ENCODE measurements around the gene WDR45. TPM values are rescaled to one million over a fixed set of nuclear protein-coding genes. Genes with fewer than 3 reads are reported as not detected.
A peak's percentile ranks its signal among the peaks of the same experiment; 100 is the strongest.

The WDR45 gene
- total RNA-seq, 4 donors from 2014 or later, result 68.1 to 77.9 (median 72.7) TPM

DNA sequence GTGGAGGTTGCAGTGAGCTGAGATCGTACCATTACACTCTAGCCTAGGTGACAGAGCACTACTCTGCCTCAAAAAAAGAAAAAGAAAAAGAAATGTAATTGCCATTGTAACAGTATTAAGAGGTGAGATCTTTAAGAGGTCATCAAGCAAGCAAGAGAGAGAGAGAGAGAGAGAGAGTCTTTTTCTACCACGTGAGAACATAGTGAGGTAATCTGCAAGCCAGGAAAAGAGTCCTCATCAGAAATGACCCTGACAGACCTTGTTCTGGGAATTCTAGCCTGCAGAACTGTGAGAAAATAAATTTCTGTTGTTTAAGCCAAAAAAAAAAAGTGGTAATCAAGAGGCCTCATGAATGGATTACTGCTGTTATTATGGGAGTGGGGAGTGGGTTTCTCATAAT lies 29.0 kb upstream of the WDR45 start:
- H3K4me1 ChIP-seq, result no peaks in the 10 kb centered on the region
- 71% methylated on average over 2 of the region's 2 CpGs for WGBS
- H3K9me3 ChIP-seq, result no peaks in the 10 kb centered on the region
- no peak overlapping the region for H3K4me3 ChIP-seq
- H3K27ac ChIP-seq (replicated peaks in 1 of 4), result no peak overlapping the region
- intact Hi-C loops (cut with DNase I), result no loop called here
- TF ChIP-seq, protein P1, sequence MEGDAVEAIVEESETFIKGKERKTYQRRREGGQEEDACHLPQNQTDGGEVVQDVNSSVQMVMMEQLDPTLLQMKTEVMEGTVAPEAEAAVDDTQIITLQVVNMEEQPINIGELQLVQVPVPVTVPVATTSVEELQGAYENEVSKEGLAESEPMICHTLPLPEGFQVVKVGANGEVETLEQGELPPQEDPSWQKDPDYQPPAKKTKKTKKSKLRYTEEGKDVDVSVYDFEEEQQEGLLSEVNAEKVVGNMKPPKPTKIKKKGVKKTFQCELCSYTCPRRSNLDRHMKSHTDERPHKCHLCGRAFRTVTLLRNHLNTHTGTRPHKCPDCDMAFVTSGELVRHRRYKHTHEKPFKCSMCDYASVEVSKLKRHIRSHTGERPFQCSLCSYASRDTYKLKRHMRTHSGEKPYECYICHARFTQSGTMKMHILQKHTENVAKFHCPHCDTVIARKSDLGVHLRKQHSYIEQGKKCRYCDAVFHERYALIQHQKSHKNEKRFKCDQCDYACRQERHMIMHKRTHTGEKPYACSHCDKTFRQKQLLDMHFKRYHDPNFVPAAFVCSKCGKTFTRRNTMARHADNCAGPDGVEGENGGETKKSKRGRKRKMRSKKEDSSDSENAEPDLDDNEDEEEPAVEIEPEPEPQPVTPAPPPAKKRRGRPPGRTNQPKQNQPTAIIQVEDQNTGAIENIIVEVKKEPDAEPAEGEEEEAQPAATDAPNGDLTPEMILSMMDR (IDR thresholded peaks at IDR 0.05), result no peak
- no peak for TF ChIP-seq EP300 (IDR thresholded peaks at IDR 0.05)
- TF ChIP-seq POLR2A (IDR thresholded peaks at IDR 0.05; ENCODE audit: low read depth), result no peak
- no peak for TF ChIP-seq POLR2AphosphoS5 (IDR thresholded peaks at IDR 0.05)
- H3K27me3 ChIP-seq, result no peaks in the 10 kb centered on the region
- peaks cover 6 to 32% (median 24%) of the 10 kb centered on the region in 4 donors for H3K36me3 ChIP-seq
- no peak for DNase-seq (ENCODE audit: extremely low spot score)

DNA sequence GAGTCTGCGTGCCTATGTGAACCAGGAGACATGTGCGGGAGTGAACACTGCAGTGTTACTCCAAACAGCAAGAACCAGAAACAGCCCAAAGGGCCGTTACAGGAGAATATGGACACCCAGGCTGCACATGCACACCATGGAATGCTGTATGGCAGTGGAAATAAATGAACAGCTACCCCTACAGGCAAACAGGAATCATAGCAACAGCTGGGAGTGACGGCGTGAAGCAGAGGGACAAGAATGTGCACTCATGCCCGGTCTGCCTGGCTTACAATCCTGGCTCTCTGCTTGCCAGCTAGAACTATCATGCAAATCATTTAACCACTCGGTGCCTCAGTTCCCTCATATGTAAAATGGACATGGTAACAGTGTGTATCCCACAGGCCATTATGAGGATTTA lies 27.2 kb upstream of the WDR45 start:
- H3K9me3 ChIP-seq, result no peaks in the 10 kb centered on the region
- H3K4me3 ChIP-seq, result no peak overlapping the region
- 54% methylated on average over 5 of the region's 7 CpGs for WGBS
- no peaks in the 10 kb centered on the region for H3K4me1 ChIP-seq
- no peak for DNase-seq (ENCODE audit: extremely low spot score)
- intact Hi-C loops (cut with DNase I), result no loop called here
- H3K36me3 ChIP-seq, result peaks cover 0 to 15% (median 7%) of the 10 kb centered on the region in 4 donors
- no peaks in the 10 kb centered on the region for H3K27me3 ChIP-seq
- TF ChIP-seq, protein P1 (IDR thresholded peaks at IDR 0.05), result peak; percentile 29 to 45 (median 37)
- no peak for TF ChIP-seq POLR2A (IDR thresholded peaks at IDR 0.05; ENCODE audit: low read depth)
- H3K27ac ChIP-seq (replicated peaks in 1 of 4), result no peak overlapping the region

DNA sequence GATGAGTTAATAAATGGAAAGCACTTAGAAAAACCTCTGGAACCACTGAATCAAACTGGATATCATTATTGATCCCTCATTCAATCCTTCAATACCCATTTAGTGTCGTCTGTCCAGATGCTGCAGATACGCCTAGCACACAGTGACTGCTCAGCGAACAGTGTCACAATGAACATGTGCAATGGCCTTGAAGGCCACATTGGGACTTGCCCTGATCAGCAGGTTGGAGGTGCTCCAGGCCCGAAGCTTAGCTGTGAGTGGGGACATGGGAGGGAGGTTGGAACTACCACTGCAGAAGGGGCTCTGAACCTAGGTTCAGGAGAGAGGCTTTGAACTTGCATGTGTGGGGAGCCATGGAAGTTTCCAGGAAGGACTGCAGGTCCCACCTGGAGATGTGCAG lies 26.6 kb upstream of the WDR45 start:
- DNase-seq (ENCODE audit: extremely low spot score), result no peak
- intact Hi-C loops (cut with DNase I), result no loop called here
- no peak for TF ChIP-seq POLR2A (IDR thresholded peaks at IDR 0.05; ENCODE audit: low read depth)
- TF ChIP-seq POLR2AphosphoS5 (IDR thresholded peaks at IDR 0.05), result no peak
- TF ChIP-seq EP300 (IDR thresholded peaks at IDR 0.05), result no peak
- TF ChIP-seq, protein P1 (IDR thresholded peaks at IDR 0.05), result no peak

DNA sequence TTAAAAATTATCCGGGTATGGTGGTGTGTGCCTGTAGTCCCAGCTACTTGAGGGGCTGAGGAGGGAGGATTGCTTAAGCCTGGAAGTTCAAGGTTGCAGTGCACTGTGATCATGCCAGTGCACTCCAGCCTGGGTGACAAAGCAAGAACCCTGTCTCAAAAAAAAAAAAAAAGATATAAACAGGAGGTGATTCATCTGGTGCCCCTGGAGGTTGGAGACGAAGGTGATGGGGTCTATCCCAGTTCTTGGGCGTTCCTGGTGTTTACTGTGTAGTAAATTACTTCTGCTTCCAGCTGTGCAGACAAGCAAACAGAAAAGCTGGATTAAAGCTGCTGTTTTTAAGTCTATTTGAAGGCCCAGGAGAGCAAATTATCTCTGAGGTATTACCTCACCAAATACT lies 23.9 kb upstream of the WDR45 start:
- Histone ChIP-seq H3K36me3 (peaks cover 0 to 5% (median 0%) of the 10 kb centered on the region in 4 donors), H3K27me3 (no peaks in the 10 kb centered on the region), H3K4me1 (peaks cover 0 to 7% (median 6%) of the 10 kb centered on the region in 4 donors), H3K9me3 (no peaks in the 10 kb centered on the region), H3K27ac (replicated peaks in 1 of 4) (no peak overlapping the region), H3K4me3 (no peak overlapping the region)
- 71% methylated on average over 3 of the region's 3 CpGs for WGBS
- TF ChIP-seq, protein P1 (IDR thresholded peaks at IDR 0.05), result no peak
- TF ChIP-seq EP300 (IDR thresholded peaks at IDR 0.05) (no peak), POLR2AphosphoS5 (IDR thresholded peaks at IDR 0.05) (no peak), POLR2A (IDR thresholded peaks at IDR 0.05; ENCODE audit: low read depth) (no peak)
- intact Hi-C loops (cut with DNase I), result no loop called here
- no peak for DNase-seq (ENCODE audit: extremely low spot score)

More for the DNA sequence above, 26.6 kb upstream of the WDR45 start:
- Histone ChIP-seq H3K4me1 (peaks cover 0 to 5% (median 0%) of the 10 kb centered on the region in 4 donors), H3K9me3 (no peaks in the 10 kb centered on the region), H3K27ac (replicated peaks in 1 of 4) (no peak overlapping the region), H3K4me3 (no peak overlapping the region), H3K27me3 (no peaks in the 10 kb centered on the region), H3K36me3 (peaks cover 0 to 14% (median 6%) of the 10 kb centered on the region in 4 donors)
- 80% methylated on average over 2 of the region's 4 CpGs for WGBS

DNA sequence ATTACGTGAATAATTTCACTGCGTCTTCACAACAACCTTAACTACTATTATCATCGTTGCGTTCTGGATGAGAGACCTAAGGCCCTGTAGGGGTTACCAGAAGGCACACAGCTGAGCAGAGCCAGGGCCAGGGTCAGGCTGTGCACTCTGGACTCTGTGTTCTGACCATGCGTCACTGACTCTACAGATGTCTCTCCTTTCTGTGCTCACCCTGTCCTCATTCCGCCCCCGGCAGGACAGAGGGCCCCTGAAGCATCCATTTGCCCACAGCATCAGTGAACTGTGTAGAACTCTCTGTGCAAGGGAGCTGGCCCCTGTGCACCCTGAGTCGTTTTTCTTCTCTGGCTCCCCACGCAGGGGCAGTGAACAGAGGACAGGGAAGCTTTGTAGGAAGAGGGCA lies 22.5 kb upstream of the WDR45 start:
- no peak overlapping the region for H3K4me3 ChIP-seq
- no peaks in the 10 kb centered on the region for H3K27me3 ChIP-seq
- H3K27ac ChIP-seq (replicated peaks in 1 of 4), result no peak overlapping the region
- WGBS, result 82% methylated on average over 9 of the region's 9 CpGs
- no peak for DNase-seq (ENCODE audit: extremely low spot score)
- intact Hi-C loops (cut with DNase I), result no loop called here
- TF ChIP-seq POLR2A (IDR thresholded peaks at IDR 0.05; ENCODE audit: low read depth) (no peak), EP300 (IDR thresholded peaks at IDR 0.05) (no peak), POLR2AphosphoS5 (IDR thresholded peaks at IDR 0.05) (no peak)
- TF ChIP-seq, protein P1 (IDR thresholded peaks at IDR 0.05), result no peak
- H3K9me3 ChIP-seq, result no peaks in the 10 kb centered on the region
- H3K36me3 ChIP-seq, result no peaks in the 10 kb centered on the region
- H3K4me1 ChIP-seq, result peaks cover 0 to 7% (median 6%) of the 10 kb centered on the region in 4 donors
